HG03457 (cell line): ENCODE results near the gene ARHGAP9.

Experiments used
- ATAC-seq: cut with Tn5 transposase; IDR thresholded peaks from one replicate; pipeline ENCODE4 v1.9.1; 2021; ENCODE audit warnings: moderate number of reproducible peaks; ENCODE audit not compliant: unreplicated experiment

Gene ARHGAP9

DNA sequence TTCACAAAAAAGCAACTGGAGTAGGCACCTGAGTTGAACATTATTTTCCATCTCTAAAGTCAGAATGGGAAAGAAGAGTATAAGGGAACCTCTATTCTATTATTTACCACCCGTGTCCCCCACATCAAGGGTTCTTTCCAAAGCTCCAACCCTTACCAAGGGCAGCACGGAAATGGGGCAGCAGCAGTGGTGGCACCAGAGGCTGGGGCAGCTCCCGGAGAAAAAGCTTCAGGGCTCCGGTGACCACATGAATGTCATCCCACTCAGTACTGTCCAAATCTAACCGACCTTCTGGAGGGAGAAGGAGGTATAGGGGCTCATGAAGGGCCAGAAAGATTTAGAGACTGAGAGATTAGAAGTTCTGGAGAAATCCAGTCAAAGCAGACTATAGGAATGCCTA lies 5.8 kb downstream of the ARHGAP9 start:
- ATAC-seq = no peak

GRCh38 chr12:57473392-57473791 lies 6.3 kb downstream of the ARHGAP9 start:
- ATAC-seq = no peak

GRCh38 chr12:57472391-57472790 lies 7.3 kb downstream of the ARHGAP9 start:
- no peak for ATAC-seq

DNA sequence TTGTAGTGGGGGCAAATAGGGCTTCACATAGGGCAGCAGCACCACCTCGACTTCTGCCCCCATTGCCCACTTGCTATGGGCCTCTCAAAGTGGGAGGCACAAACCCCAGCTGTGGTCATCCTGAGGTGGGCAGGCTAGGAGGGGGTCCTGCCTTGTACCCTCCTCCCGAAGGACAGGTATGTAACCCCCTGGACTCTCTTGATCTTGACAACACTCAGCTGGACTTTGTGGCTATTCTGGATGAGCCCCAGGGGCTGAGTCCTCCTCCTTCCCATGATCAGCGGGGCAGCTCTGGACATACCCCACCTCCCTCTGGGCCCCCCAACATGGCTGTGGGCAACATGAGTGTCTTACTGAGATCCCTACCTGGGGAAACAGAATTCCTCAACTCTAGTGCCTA lies 8.0 kb downstream of the ARHGAP9 start:
- no peak for ATAC-seq

DNA sequence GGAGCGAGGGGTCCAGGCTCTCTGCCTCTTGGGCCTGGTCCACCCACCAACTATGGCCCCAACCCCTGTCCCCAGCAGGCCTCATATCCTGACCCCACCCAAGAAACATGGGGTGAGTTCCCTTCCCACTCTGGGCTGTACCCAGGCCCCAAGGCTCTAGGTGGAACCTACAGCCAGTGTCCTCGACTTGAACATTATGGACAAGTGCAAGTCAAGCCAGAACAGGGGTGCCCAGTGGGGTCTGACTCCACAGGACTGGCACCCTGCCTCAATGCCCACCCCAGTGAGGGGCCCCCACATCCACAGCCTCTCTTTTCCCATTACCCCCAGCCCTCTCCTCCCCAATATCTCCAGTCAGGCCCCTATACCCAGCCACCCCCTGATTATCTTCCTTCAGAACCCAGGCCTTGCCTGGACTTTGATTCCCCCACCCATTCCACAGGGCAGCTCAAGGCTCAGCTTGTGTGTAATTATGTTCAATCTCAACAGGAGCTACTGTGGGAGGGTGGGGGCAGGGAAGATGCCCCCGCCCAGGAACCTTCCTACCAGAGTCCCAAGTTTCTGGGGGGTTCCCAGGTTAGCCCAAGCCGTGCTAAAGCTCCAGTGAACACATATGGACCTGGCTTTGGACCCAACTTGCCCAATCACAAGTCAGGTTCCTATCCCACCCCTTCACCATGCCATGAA lies 8.6 kb downstream of the ARHGAP9 start:
- ATAC-seq = no peak

DNA sequence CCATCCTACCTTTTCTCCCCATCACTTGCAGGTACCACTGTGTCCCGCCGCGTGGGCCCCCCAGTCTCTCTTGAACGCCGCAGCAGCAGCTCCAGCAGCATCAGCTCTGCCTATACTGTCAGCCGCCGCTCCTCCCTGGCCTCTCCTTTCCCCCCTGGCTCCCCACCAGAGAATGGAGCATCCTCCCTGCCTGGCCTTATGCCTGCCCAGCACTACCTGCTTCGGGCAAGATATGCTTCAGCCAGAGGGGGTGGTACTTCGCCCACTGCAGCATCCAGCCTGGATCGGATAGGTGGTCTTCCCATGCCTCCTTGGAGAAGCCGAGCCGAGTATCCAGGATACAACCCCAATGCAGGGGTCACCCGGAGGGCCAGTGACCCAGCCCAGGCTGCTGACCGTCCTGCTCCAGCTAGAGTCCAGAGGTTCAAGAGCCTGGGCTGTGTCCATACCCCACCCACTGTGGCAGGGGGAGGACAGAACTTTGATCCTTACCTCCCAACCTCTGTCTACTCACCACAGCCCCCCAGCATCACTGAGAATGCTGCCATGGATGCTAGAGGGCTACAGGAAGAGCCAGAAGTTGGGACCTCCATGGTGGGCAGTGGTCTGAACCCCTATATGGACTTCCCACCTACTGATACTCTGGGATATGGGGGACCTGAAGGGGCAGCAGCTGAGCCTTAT lies 9.2 kb downstream of the ARHGAP9 start:
- no peak for ATAC-seq

DNA sequence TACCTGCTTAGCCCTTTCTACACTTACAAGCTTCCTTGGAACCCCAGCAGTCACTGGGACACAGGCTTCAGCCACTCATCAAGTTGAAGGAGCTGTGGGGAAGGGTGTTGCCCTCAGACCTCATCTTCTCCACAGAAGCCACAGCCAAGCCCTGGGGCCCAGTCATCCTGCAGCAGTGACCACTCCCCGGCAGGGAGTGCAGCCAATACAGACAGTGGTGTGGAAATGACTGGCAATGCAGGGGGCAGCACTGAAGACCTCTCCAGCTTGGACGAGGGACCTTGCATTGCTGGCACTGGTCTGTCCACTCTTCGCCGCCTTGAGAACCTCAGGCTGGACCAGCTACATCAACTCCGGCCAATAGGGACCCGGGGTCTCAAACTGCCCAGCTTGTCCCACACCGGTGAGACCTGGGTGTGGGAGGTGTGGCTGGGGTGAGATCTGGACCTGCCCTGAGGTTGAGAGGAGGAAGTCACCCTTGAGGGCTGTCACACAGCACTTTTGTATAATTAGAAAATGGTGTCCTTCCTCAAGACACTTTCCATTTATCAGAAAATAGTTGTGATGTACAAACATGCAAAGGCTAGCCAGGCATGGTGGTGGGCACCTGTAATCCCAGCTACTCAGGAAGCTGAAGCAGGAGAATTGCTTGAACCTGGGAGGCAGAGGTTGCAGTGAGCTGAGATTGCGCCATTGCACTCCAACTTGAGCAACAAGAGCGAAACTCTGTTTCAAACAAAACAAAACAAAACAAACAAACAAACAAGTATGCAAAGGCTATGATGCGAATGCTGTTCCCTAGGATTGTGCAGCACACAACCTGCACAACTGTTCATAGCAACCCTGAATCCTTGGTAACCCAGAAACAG lies 10.1 kb downstream of the ARHGAP9 start:
- no peak for ATAC-seq

- ATAC-seq = no peak
Measured at GRCh38 chr12:57467915-57468314, 11.8 kb downstream of the ARHGAP9 start.

GRCh38 chr12:57467212-57467874 lies 12.3 kb downstream of the ARHGAP9 start:
- ATAC-seq = no peak

- no peak for ATAC-seq
Measured at GRCh38 chr12:57465747-57466505, 13.7 kb downstream of the ARHGAP9 start.

DNA sequence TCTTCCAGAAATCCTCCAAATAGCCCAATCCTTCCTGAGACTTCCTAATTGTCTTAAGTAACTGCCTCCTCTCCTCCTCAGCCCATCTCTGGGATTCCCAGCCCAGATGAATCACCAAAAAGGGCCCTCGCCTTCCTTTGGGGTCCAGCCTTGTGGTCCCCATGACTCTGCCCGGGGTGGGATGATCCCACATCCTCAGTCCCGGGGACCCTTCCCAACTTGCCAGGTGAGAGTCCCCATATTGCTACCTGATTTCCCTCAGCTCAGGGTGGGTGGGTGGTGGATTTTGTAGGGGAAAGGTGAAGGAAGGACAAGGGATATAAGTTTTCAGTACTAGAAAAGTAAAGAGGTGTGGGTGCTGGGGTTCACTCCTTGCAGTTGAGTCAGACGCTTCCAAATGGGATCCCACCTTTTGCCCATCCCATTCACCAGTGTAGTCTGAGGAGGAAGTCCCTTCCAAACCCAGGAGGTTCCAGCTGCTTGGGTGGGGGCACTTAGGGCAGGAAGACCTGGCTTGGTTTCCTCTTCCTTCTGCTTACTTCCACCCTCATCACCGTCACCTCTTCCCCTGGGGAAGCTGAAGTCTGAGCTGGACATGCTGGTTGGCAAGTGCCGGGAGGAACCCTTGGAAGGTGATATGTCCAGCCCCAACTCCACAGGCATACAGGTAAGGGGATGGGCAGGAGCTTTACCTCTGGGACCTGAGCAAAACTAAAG lies 14.5 kb downstream of the ARHGAP9 start:
- ATAC-seq = no peak

DNA sequence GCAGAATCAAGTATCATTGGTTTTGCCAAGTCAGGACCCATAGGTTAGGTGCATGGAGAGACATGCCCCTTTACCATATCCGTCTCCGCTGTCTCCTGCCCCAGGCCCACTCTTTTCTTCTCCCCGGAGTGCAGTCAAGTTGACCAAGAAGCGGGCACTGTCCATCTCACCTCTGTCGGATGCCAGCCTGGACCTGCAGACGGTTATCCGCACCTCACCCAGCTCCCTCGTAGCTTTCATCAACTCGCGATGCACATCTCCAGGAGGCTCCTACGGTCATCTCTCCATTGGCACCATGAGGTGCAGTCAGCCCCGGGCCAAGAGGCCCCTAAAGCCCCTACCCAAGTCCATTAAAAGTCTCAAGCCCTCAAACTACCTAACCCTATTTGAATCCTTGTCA lies 15.1 kb downstream of the ARHGAP9 start:
- ATAC-seq = no peak

GRCh38 chr12:57462912-57463253 lies 16.8 kb downstream of the ARHGAP9 start:
- no peak for ATAC-seq

- peak; percentile 45 for ATAC-seq
Measured at GRCh38 chr12:57462251-57462911, 17.3 kb downstream of the ARHGAP9 start.

DNA sequence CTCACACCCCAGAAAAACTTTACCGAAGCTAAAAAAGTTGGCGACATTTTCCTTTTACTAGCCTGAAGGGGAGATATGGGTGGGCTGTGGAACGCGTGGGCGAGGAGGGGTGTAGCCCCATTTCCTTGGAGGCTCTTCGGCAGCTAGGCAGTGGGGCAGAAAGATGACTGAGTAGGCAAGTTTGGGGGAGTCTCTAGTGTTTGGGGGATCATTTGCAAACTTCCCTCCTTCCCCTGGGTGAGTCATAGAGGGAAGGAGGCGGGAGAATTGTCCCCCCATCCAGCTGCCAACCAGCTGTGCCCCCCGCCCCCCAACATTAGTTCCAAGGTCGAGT lies 17.8 kb downstream of the ARHGAP9 start:
- no peak for ATAC-seq

DNA sequence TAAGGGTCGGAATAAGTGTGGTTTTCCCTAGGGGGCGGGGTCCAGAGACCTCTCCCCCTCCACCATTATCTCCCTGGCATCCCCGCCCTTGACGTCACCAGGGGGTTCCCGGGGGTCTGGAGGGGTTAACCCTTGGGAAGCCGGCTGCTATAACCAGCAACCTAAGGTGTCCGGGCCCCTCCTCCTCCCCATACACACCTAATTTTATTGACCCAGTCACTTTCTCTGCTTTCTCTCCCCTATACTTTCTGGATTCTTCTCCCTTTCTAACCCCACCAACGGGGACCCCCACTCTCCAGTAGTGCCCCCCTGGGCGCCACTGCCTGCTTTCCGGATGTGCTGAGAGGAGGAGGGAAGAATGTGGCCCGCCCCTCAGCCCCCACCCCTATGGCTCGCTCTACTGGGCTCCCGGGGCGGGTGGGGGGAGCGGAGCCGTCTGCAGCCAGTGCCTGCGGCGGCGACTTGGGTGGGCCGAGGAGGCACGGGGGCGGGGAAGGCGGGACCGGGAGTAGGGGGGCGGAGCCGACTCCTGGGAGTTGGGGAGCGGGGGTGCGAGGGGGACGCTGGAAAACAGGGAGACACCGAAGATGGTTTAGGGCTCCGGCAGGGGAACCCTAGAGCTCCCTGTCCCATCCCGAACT lies 18.3 kb downstream of the ARHGAP9 start:
- no peak for ATAC-seq

GRCh38 chr12:57460841-57461275 lies 18.8 kb downstream of the ARHGAP9 start:
- ATAC-seq = no peak

DNA sequence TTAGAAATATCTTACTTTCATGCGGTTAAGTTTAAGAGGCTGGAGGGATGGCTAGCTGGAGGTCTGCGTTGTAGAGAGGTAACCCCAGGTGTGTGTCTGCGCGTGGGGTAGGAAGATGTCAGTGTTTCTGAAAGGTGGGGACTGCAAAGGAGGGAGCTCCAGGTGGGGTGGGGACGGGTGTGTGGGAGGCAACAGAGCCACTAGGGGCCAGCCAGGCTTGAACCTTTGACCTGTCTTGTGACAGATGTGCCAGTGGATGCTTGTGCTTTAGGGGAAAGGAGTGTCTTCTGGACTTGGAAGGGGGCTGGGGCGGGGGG lies 19.2 kb downstream of the ARHGAP9 start:
- ATAC-seq = no peak

- no peak for ATAC-seq
Measured at GRCh38 chr12:57459750-57460467, 19.8 kb downstream of the ARHGAP9 start, which contains the start of gene GLI1. Gene GLI1 (plus strand): TSS chr12:57459785. CDS start chr12:57463692, 3,907 bp downstream.
